OCI-LY7 (cell line): ENCODE results near the gene TMPRSS6.

ENCODE experiments used
- EZH2phosphoT487 ChIP-seq: fragments of 200-600 bp; sonication (generic); IDR thresholded peaks from 2 replicates; pipeline ENCODE4 v1.6.1; 2018; ENCODE audit warnings: low read depth, borderline replicate concordance, mild to moderate bottlenecking, mixed run types, antibody characterized with exemption, low read length, moderate library complexity, mixed read lengths
- TF ChIP-seq, protein P1 (sequence below): fragments of 200-600 bp; sonication (generic); conservative IDR thresholded peaks from 2 replicates; pipeline ENCODE4 v1.5.1; 2014; ENCODE audit warnings: mild to moderate bottlenecking, antibody characterized with exemption, low read length, moderate library complexity, mixed read lengths

DNA sequence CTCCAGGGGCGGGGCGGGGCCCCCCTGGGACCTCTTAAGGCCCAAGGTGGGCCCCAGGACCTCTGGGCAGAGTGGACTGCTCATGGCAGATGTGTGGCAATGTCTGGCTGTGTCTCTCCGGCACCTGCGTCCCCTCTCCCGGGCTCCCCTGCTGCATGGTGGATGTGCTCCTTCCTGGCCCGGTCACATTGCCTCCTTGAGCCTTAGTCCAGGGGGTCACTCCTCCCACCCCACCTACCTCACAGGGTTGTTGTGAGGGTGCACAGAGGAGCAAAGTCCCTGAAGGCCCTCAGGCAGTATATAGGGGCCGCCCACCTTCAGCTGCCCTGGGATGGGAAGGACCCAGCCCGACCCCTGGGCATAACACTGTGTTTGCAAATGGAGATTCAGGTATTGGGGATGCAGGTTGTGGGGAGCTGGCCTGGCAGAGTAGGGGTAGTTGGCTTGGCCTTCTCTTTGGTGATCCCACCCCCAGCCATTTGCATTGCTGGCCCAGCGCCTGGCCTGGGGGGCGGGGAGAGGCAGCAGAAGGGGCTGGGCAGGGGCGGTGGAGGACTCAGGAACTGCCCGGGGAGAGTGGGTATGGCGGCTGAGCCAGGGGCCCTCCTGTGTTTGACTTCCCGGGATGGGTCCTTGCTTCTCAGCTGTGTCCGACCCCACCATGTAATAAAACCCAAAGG, 46.7 kb downstream of the TMPRSS6 start:
- TF ChIP-seq, protein P1, sequence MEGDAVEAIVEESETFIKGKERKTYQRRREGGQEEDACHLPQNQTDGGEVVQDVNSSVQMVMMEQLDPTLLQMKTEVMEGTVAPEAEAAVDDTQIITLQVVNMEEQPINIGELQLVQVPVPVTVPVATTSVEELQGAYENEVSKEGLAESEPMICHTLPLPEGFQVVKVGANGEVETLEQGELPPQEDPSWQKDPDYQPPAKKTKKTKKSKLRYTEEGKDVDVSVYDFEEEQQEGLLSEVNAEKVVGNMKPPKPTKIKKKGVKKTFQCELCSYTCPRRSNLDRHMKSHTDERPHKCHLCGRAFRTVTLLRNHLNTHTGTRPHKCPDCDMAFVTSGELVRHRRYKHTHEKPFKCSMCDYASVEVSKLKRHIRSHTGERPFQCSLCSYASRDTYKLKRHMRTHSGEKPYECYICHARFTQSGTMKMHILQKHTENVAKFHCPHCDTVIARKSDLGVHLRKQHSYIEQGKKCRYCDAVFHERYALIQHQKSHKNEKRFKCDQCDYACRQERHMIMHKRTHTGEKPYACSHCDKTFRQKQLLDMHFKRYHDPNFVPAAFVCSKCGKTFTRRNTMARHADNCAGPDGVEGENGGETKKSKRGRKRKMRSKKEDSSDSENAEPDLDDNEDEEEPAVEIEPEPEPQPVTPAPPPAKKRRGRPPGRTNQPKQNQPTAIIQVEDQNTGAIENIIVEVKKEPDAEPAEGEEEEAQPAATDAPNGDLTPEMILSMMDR, result no peak
- no peak for TF ChIP-seq EZH2phosphoT487
